T-helper 1 cell treated with Interleukin-12 subunit alpha and Interleukin-12 subunit beta and Interleukin-4 antibody, amounts not matched to agents 30 μg/mL and 1 μg/mL, for 36 hours (primary cell): ENCODE data around the gene CDKAL1.

Experiments used
- H3K27ac Mint-ChIP-seq: one replicate; pipeline ENCODE4 v1.8.0; 2021; ENCODE audit warnings: mild to moderate bottlenecking, mixed read lengths
- H3K27me3 Mint-ChIP-seq: one replicate; pipeline ENCODE4 v1.8.0; 2021; ENCODE audit warnings: low read depth, mixed read lengths
- H3K36me3 Mint-ChIP-seq: one replicate; pipeline ENCODE4 v1.8.0; 2021; ENCODE audit warnings: low read depth, mixed read lengths
- H3K4me1 Mint-ChIP-seq: one replicate; pipeline ENCODE4 v1.8.0; 2021; ENCODE audit warnings: low read depth, mixed read lengths
- H3K4me3 Mint-ChIP-seq: one replicate; pipeline ENCODE4 v1.8.0; 2021; ENCODE audit warnings: mild to moderate bottlenecking, moderate library complexity, mixed read lengths
- H3K9me3 Mint-ChIP-seq: one replicate; pipeline ENCODE4 v1.8.0; 2021; ENCODE audit warnings: mixed read lengths

The CDKAL1 gene

DNA sequence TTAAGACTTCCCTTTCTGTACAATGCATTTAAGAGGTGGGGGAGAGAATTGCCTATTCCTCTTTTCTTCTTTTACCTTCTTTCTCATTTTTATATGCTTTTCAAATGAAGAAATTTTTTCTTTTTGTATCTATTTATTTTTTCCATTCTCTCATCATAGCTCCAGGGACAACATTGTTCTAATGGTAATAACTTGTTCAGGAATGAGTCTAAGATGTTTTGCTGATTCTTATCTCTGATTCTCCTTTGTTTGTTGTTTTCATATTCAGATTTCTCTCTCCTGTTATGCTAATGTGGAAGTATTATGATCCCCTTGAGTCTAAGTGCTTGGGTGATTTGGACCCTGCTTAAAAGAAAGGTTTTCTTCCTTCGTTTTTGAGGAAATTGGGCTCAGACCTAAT lies 451.6 kb downstream of the CDKAL1 start:
- Mint-ChIP-seq H3K27ac (no peak overlapping the region), H3K27me3 (no peaks in the 10 kb centered on the region), H3K36me3 (peaks cover 5% of the 10 kb centered on the region), H3K4me3 (no peak overlapping the region), H3K9me3 (peaks cover 16% of the 10 kb centered on the region), H3K4me1 (no peaks in the 10 kb centered on the region)

DNA sequence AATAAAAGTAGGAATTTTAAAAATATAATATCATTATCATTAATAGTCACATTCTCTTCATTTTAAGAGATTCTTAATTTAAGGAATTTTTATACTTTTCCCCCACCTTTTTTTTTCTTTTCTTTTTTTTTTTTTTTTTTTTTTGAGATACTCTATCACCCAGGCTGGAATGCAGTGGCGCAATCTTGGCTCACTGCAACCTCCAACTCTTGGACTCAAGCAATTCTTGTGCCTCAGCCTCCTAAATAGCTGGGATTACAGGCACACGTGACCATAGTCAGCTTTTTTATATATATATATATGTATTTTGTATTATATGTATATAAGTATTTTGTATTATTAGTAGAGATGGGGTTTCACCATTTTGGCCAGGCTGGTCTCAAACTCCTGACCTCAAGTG lies 457.7 kb downstream of the CDKAL1 start:
- peaks cover 3% of the 10 kb centered on the region for H3K9me3 Mint-ChIP-seq
- H3K27ac Mint-ChIP-seq: no peak overlapping the region
- H3K4me3 Mint-ChIP-seq: no peak overlapping the region
- peaks cover 1% of the 10 kb centered on the region for H3K4me1 Mint-ChIP-seq
- peaks cover 3% of the 10 kb centered on the region for H3K36me3 Mint-ChIP-seq
- no peaks in the 10 kb centered on the region for H3K27me3 Mint-ChIP-seq

DNA sequence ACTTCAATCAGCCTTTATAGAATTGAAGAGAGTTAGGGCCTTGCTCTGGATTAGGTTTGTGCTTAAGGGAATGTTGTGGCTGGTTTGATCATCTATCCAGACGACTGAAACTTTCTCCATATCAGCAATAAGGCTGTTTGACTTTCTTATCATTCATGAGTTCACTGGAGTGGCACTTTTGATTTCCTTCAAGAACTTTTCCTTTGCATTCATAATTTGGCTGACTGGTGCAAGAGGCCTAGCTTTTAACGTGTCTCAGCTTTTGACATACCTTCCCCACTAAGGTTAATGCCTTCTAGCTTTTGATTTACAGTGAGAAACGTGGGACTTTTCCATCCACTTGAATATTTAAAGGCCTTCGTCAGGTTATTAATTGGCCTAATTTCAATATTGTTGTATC lies 461.8 kb downstream of the CDKAL1 start:
- Mint-ChIP-seq H3K36me3 (peaks cover 10% of the 10 kb centered on the region), H3K27me3 (no peaks in the 10 kb centered on the region), H3K27ac (no peak overlapping the region), H3K4me1 (peaks cover 4% of the 10 kb centered on the region), H3K9me3 (peaks cover 3% of the 10 kb centered on the region), H3K4me3 (no peak overlapping the region)

DNA sequence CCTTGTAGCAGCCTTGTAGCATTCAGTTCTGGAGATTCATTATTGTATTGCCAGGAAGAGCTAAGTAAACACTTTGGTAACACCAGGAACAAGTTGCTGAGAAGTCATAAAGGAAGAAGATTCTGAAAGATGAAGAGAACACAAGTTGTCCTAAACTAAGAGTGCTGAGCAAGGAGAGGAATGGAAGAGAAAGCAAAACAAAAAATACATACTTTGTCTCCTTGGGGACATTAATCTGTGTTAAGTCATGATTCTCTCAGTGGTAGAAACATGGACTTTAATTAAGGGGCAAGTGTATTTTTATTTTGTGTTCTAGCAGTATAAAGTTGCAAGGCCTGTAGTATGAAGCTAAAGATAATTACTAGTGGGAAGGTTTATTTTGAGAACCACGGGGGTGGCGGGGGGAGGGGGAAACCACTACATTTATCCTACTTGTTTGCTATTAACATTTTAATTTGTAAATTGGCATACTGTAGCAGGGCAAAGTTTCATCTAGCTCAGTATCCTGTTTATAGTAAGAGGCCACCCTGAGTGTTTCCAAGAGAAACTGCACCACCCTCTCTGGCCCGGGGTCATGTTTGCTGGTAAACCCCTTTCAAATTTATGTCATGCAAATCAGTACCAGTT lies 463.0 kb downstream of the CDKAL1 start:
- Mint-ChIP-seq H3K9me3 (peaks cover 3% of the 10 kb centered on the region), H3K4me3 (no peak overlapping the region), H3K27me3 (no peaks in the 10 kb centered on the region), H3K27ac (no peak overlapping the region), H3K36me3 (peaks cover 15% of the 10 kb centered on the region), H3K4me1 (peaks cover 4% of the 10 kb centered on the region)

DNA sequence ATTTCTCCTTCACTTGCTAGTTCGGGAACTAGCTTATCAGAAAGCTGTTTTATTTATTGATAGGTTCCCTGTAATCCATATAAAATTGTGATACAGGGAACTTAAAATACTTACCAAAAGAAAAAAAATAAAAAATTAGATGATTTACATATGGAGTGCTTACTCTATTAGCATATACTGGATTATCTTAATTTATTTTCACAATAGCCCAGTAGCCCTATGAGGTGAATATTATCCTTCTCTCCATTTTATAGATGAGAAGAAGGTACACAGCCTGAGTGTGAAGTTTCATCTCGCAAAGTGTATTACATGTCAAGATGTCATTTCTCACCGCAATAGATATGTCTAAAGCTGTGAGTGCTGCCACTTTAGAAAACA lies 463.5 kb downstream of the CDKAL1 start:
- Mint-ChIP-seq H3K4me1 (peaks cover 4% of the 10 kb centered on the region), H3K27me3 (no peaks in the 10 kb centered on the region), H3K27ac (no peak overlapping the region), H3K4me3 (no peak overlapping the region), H3K36me3 (peaks cover 15% of the 10 kb centered on the region), H3K9me3 (peaks cover 3% of the 10 kb centered on the region)

DNA sequence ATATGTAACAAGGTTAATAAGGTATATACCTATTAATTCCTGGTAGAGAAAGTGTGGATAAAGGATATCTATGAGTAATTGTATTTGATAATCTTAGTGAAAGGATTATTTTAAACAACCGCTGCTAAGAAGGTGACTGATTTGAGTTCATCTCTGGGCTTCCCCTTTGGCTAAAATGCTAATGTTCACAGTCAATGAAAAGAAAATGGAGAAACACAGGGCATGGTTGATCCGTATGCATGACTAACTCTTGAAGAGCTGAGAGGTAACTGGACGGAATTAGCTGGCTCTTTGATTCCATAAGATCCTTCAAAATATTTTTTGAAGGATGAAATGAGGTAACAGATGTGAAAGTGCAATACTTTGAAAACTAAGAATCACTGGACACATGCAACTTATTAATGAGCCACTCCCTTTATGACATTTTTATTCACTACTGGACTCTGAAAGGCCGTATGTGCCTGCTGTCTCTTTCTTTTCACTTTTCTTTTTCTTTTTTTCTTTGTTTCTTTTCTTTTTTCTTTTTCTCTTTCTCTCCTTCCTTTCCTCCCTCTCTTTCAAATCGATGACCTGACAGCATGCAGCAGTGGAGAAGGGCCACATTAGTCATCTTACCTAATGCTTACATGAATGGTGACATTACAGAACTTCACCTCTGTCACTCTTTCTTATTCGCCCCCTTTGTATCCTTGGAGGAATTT lies 464.6 kb downstream of the CDKAL1 start:
- Mint-ChIP-seq H3K27me3 (no peaks in the 10 kb centered on the region), H3K4me3 (no peak overlapping the region), H3K9me3 (peaks cover 3% of the 10 kb centered on the region), H3K27ac (no peak overlapping the region), H3K36me3 (peaks cover 15% of the 10 kb centered on the region), H3K4me1 (peaks cover 4% of the 10 kb centered on the region)

DNA sequence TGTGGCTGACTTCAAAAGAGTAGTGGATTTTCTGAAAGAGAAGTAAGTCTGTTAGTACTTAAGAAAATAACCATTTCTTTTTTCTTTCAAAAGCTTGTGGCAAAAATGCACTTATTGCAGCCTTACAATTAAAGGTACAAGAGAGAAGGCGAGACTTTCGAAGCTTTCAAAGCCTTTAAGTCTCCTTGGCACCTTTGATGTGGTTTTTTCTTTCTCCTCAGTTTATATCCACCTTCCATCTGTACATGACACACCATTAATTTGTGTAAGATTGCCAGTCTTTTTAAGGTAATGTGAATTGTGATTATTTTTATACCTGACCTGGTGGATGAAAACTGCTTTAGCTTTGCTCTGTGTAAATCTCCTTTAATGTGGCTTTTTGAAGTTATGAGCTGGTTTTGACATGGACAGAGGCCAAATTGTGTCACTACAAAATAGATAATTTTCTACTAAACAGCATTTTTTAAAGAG lies 466.1 kb downstream of the CDKAL1 start:
- Mint-ChIP-seq H3K36me3 (peaks cover 12% of the 10 kb centered on the region), H3K9me3 (no peaks in the 10 kb centered on the region), H3K27ac (no peak overlapping the region), H3K4me3 (no peak overlapping the region), H3K27me3 (no peaks in the 10 kb centered on the region), H3K4me1 (peaks cover 4% of the 10 kb centered on the region)

DNA sequence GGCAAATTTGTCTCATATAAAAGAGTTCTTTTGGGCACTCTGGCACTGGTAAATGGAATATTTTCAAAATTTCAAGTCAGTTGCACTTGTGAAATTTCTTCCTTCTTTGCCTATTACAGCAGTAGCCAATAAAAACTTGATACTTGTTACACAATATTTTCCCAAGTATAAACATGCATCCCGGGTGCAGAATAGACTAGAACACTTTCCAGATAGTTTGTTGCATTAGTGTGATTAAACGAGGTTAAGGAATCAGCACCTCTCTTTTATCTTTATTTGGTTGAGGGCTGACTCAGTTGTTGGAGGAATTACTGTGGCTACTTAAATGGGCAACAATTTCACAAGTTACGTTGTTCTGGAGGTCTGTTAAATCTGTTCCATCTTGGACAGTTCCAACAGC lies 467.5 kb downstream of the CDKAL1 start:
- Mint-ChIP-seq H3K27me3 (no peaks in the 10 kb centered on the region), H3K27ac (no peak overlapping the region), H3K9me3 (no peaks in the 10 kb centered on the region), H3K36me3 (peaks cover 14% of the 10 kb centered on the region), H3K4me3 (no peak overlapping the region), H3K4me1 (peaks cover 4% of the 10 kb centered on the region)

DNA sequence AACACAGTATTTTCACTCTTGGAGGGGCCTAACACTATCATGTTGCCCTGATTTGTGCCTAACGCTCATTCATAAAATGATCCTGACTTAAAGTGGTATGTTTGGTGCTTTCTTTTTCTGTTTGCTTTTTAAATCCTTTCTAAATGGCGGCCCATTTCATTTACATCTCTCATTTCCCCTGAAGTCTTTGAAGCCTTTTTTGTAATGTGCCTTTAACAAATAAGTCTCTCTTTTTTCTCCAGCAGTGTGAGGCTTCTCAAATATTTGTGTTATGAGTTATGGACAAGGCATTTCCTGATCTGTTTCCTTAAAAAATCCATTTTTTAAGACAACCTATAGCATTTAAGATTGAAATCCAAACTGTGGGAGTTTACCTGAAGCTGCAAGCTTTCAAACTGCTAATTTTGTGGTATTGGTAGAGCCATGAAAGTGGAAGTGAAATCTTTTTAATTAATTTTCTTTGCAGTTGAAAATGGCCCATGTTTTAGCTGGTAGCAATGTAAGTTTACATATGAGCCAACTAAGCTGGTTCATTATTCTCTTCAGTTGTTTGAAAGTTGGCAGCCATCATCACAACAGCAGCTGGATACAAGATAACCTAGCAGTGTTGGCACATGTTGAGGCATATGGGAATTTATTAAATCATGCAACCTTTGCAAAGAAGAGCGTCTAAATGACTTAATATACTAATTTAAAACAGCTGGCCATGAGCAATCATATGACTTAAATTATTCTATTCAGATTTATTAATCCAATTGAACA lies 469.7 kb downstream of the CDKAL1 start:
- H3K4me1 Mint-ChIP-seq: no peaks in the 10 kb centered on the region
- no peak overlapping the region for H3K4me3 Mint-ChIP-seq
- H3K27ac Mint-ChIP-seq: no peak overlapping the region
- peaks cover 15% of the 10 kb centered on the region for H3K36me3 Mint-ChIP-seq
- no peaks in the 10 kb centered on the region for H3K9me3 Mint-ChIP-seq
- H3K27me3 Mint-ChIP-seq: no peaks in the 10 kb centered on the region

DNA sequence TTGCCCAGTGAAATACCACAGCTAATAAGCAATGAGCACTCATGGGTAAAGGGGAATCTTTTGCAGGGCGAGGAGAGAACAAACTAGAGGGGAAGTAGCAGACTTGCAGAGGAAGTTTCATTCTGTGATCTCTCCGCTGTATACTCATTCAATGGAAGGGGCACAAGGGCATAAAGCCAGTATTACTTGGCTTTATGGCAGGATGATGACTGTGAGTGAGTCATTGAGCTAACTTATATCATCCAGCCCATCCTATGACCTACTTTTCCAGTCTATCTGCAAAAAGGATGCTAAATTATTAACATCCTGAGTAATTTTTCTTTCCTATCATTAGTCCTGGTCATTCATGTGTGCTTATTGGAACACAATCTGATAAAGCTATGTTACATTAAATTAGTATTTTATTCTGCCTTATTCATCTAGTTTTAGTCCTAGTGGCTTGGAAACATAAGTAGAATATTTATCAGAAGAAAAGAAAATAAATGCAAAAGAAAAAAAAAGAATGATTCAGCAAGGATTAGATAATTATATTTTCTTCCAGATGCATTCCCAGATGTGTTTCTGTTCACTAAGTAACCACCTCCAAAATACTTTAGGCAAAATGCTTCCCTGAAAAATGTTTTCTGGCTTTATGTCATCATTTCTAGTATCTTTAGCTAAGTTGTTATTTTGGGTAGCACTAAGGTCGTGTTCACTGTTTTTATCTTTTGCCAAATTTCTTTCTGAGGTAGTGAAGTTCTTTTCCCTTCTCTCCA lies 471.7 kb downstream of the CDKAL1 start:
- Mint-ChIP-seq H3K9me3 (peaks cover 6% of the 10 kb centered on the region), H3K4me3 (no peak overlapping the region), H3K4me1 (no peaks in the 10 kb centered on the region), H3K27ac (no peak overlapping the region), H3K36me3 (peaks cover 8% of the 10 kb centered on the region), H3K27me3 (no peaks in the 10 kb centered on the region)

DNA sequence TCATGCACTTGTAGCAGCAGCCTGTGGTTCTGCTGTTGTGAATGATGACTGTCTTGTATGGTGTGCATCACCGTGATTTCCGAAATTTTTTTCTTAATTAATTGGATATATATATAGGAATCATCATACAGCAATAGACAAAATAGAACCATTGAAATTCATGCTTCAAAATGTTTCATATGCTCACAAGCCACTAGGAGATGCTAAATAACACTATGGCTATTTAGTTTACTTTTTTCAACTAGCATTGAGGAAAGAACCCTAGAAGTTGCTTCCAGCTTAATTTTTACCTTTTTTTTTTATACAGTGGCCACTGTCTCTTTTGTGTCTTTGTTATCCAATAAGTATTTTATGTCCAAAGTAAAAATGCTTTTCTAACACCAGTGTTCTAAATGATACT lies 485.4 kb downstream of the CDKAL1 start:
- no peaks in the 10 kb centered on the region for H3K4me1 Mint-ChIP-seq
- H3K4me3 Mint-ChIP-seq: no peak overlapping the region
- H3K9me3 Mint-ChIP-seq: peaks cover 5% of the 10 kb centered on the region
- peaks cover 5% of the 10 kb centered on the region for H3K36me3 Mint-ChIP-seq
- no peak overlapping the region for H3K27ac Mint-ChIP-seq
- no peaks in the 10 kb centered on the region for H3K27me3 Mint-ChIP-seq

DNA sequence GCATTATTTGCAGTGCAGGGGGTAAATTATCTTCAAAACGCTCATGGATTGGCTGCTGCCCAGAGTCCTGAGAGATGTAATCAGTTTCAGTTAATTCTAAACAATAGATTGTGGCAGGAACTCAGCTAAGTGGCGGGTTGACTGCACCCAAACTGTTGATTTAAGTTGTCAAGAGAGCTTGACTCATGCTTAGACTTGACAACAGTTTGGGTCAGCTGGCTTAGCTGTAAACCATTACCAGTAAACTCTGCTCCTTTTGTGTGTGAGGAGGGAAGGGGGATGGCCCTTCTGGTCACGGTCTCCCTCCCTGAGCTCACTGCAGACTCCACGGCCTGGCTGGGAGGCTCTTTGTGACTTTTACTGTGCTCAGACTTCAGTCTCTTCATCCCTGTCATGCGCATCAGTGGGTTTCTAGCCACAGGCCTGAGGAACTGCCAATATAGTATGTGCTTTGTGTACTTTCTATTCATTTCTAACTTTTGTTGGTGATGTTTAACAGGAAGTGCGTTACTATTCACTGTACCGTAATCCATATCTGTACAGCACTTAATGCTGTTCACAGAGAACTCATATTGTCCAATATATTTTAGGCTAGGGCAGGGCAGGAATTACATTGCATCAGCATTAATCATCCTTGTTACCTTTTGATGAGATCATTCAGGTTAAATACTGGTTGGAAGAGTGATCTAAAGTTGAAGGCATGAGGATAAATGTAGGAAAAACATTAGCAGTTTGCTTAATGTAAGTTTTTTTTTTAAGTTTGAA lies 488.3 kb downstream of the CDKAL1 start:
- H3K9me3 Mint-ChIP-seq: peaks cover 17% of the 10 kb centered on the region
- peaks cover 15% of the 10 kb centered on the region for H3K36me3 Mint-ChIP-seq
- H3K27me3 Mint-ChIP-seq: no peaks in the 10 kb centered on the region
- H3K4me3 Mint-ChIP-seq: no peak overlapping the region
- H3K4me1 Mint-ChIP-seq: no peaks in the 10 kb centered on the region
- no peak overlapping the region for H3K27ac Mint-ChIP-seq

DNA sequence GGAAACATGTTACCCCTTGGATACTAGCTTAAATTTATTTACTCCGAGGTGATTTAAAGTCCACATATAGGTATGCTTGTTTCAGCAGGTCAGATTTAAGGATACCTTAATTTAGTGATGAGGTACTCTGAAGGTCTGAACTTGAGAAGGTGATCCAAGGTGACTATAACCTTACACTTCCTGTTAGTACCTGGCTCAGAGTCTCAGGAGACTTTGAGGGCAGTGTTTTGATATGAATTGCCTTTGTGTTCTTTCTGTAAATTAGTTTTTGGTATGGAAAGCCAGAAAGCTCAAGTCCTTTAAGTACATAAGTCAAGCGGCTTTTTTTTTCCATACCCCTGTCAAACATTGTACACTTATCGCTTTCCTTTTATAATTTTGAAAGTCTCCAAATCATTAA lies 489.0 kb downstream of the CDKAL1 start:
- Mint-ChIP-seq H3K27ac (no peak overlapping the region), H3K27me3 (no peaks in the 10 kb centered on the region), H3K4me1 (no peaks in the 10 kb centered on the region), H3K36me3 (peaks cover 18% of the 10 kb centered on the region), H3K4me3 (no peak overlapping the region), H3K9me3 (peaks cover 18% of the 10 kb centered on the region)

DNA sequence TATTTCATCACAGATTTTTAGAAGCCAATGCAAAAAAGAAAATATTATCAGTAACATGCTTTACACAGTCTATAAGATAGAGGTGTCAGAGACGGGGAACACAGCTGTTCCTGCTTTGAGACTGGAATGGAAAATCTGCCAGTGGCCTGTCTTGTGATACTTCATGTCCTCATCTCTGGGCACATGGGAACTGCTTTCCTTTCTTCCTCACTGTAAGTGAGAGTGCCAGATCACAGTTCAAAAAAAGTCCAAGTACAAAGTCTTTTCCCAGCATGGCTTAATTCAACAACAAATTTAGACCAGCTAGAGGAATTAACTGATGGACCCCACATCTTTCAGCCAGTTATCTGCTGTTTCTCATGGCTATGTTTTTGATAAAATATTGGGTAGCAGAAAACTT lies 490.4 kb downstream of the CDKAL1 start:
- no peak overlapping the region for H3K4me3 Mint-ChIP-seq
- no peak overlapping the region for H3K27ac Mint-ChIP-seq
- H3K27me3 Mint-ChIP-seq: no peaks in the 10 kb centered on the region
- no peaks in the 10 kb centered on the region for H3K4me1 Mint-ChIP-seq
- peaks cover 18% of the 10 kb centered on the region for H3K36me3 Mint-ChIP-seq
- peaks cover 18% of the 10 kb centered on the region for H3K9me3 Mint-ChIP-seq
